ENCODE results near the gene SMDT1. TPM values are rescaled to one million over a fixed set of nuclear protein-coding genes. Genes with fewer than 3 reads are reported as not detected.

The SMDT1 gene
- total RNA-seq, 2 experiments from 2014 or later = 23.0 to 114 TPM

- no peaks in the 10 kb centered on the region for H3K9me2 ChIP-seq (ENCODE audit: insufficient read depth, low read length)
- H3K4me2 ChIP-seq (ENCODE audit: low read length) = no peak overlapping the region
- H2AFZ ChIP-seq (ENCODE audit: low read length) = no peak overlapping the region
- intact Hi-C loops (cut with micrococcal nuclease; ENCODE audit: unreplicated experiment) = no loop called here
- no peaks in the 10 kb centered on the region for H4K20me1 ChIP-seq (ENCODE audit: insufficient read depth, low read length)
- no peak overlapping the region for H3K27ac ChIP-seq (ENCODE audit: low read depth, low read length, poor library complexity, severe bottlenecking)
- H3K36me3 ChIP-seq (ENCODE audit: insufficient read depth, low read length) = no peaks in the 10 kb centered on the region
- H3K79me2 ChIP-seq (ENCODE audit: insufficient read depth, low read depth, low read length) = peaks cover 1% of the 10 kb centered on the region
- H3K4me3 ChIP-seq (ENCODE audit: low read depth, low read length, poor library complexity, severe bottlenecking) = no peak overlapping the region
- no peaks in the 10 kb centered on the region for H3K9me3 ChIP-seq (ENCODE audit: low read length)
- no peak for TF ChIP-seq CTCF (conservative IDR thresholded peaks at IDR 0.05; ENCODE audit: low read length)
- TF ChIP-seq EZH2phosphoT487 (IDR thresholded peaks at IDR 0.05; ENCODE audit: borderline replicate concordance, low read depth, low read length) = no peak
- peaks cover 20% of the 10 kb centered on the region for H3K4me1 ChIP-seq (ENCODE audit: insufficient read depth, low read length, poor library complexity, severe bottlenecking)
- no peak for DNase-seq (ENCODE audit: low spot score)
- BruUV-seq (replicated peaks) = no TSS peak
- CTCF ChIA-PET (ENCODE audit: unreplicated experiment) = no interaction called here
- POLR2A ChIA-PET = no interaction called here
These were observed 4.4 kb upstream of the SMDT1 start for GRCh38 chr22:42074846-42075676.

GRCh38 chr22:42076764-42077485 lies 2.6 kb upstream of the SMDT1 start:
- TF ChIP-seq CTCF (conservative IDR thresholded peaks at IDR 0.05; ENCODE audit: low read length) = no peak
- no peak for TF ChIP-seq EZH2phosphoT487 (IDR thresholded peaks at IDR 0.05; ENCODE audit: borderline replicate concordance, low read depth, low read length)
- Histone ChIP-seq H3K36me3 (ENCODE audit: insufficient read depth, low read length) (peaks cover 5% of the 10 kb centered on the region), H3K79me2 (ENCODE audit: insufficient read depth, low read depth, low read length) (peaks cover 20% of the 10 kb centered on the region), H3K9me3 (ENCODE audit: low read length) (no peaks in the 10 kb centered on the region), H3K9me2 (ENCODE audit: insufficient read depth, low read length) (no peaks in the 10 kb centered on the region), H2AFZ (ENCODE audit: low read length) (no peak overlapping the region), H3K27ac (ENCODE audit: low read depth, low read length, poor library complexity, severe bottlenecking) (no peak overlapping the region), H4K20me1 (ENCODE audit: insufficient read depth, low read length) (no peaks in the 10 kb centered on the region), H3K4me3 (ENCODE audit: low read depth, low read length, poor library complexity, severe bottlenecking) (no peak overlapping the region), H3K4me1 (ENCODE audit: insufficient read depth, low read length, poor library complexity, severe bottlenecking) (peaks cover 15% of the 10 kb centered on the region), H3K4me2 (ENCODE audit: low read length) (no peak overlapping the region)
- intact Hi-C loops (cut with micrococcal nuclease; ENCODE audit: unreplicated experiment) = no loop called here
- DNase-seq (ENCODE audit: low spot score) = no peak
- BruUV-seq (replicated peaks) = no TSS peak
- POLR2A ChIA-PET = interaction anchor here (0.6 kb wide), 1 partner anchor 14 kb away, joined by 5 read pairs; no protein-coding TSS in a partner anchor
- CTCF ChIA-PET (ENCODE audit: unreplicated experiment) = no interaction called here
